Sigmoid colon (tissue), 4 donors: ENCODE measurements around the gene MASTL.

ENCODE experiments used
- CTCF ChIP-seq, 4 experiments: fragments of 450-650 bp in 3 of 4; fragments of 200-600 bp in 1 of 4; IDR thresholded peaks; one replicate each; pipeline ENCODE4 v1.5.1; 2016 to 2019; ENCODE audit warnings: antibody characterized with exemption in 4 of 4, mild to moderate bottlenecking in 3 of 4, moderate library complexity in 2 of 4
- EP300 ChIP-seq, 4 donors: sonication (generic); formaldehyde crosslinking; IDR thresholded peaks; one replicate each; pipeline ENCODE4 v1.6.1; 2017; ENCODE audit warnings: antibody characterized with exemption in 4 of 4

DNA sequence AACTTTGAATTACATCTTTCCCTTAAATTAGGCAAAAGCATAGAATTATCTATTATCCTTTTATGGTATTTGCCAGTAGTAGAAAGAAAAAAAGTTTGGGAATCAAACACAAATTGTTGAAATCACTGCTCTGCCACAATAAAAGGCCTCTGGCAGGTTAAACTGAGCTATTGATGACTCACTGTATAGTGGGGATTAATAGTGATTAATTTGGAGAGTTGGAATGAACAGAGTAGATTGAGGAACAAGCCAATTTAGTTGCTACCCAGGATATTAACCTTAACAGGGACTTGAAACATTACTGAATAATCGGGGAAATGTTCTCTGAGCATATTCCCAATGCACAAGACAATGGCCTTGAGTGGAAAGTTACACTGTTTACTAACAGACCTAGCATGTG lies 33.1 kb downstream of the MASTL start:
- no peak for TF ChIP-seq CTCF (IDR thresholded peaks at IDR 0.05)
- TF ChIP-seq EP300 (IDR thresholded peaks at IDR 0.05): no peak
